CD4-positive, alpha-beta T cell (primary cell): ENCODE results near the gene DGKI. TPM values are rescaled to one million over a fixed set of nuclear protein-coding genes. Genes with fewer than 3 reads are reported as not detected.

Experiments used
- ATAC-seq: fragments of 200-7000 bp; cut with Tn5 transposase; one replicate; pipeline ENCODE4 v1.10.0; 2022; ENCODE audit warnings: mild to moderate bottlenecking; ENCODE audit not compliant: poor library complexity
- CTCF ChIA-PET: fragments of 350-600 bp; sonication (Branson Sonifier 250); formaldehyde crosslinking; loops from one replicate; lab custom pipeline; 2021; ENCODE audit warnings: antibody characterized with exemption, inconsistent platforms; lab: Charles Lee
- POLR2A ChIA-PET: fragments of 350-600 bp; sonication (Branson Sonifier 250); formaldehyde crosslinking; loops from one replicate; lab custom pipeline; 2021; ENCODE audit warnings: antibody characterized with exemption, inconsistent platforms; lab: Charles Lee
- DNase-seq, 14 experiments: peaks; one replicate each; pipeline ENCODE4 v3.0.0-alpha.2; 2013 to 2020; ENCODE audit warnings: mixed read lengths in 2 of 14
- H3K27ac ChIP-seq, 2 donors: one replicate each; pipeline versions ENCODE4 v1.5.1 to v1.7.0; 2013; ENCODE audit warnings: low read length in 2 of 2, low read depth in 1 of 2, mild to moderate bottlenecking in 1 of 2
- H3K27me3 ChIP-seq, 2 experiments: 1 replicate in 1 of 2; 2 replicates in 1 of 2; pipeline versions ENCODE4 v1.6.1 to v1.7.0; 2013; ENCODE audit warnings: low read length in 2 of 2, control low read depth in 1 of 2, mild to moderate bottlenecking in 1 of 2, moderate library complexity in 1 of 2; ENCODE audit not compliant: insufficient read depth in 2 of 2, control insufficient read depth in 1 of 2
- H3K36me3 ChIP-seq: one replicate; pipeline ENCODE4 v1.6.1; 2013; ENCODE audit warnings: low read length, control low read depth; ENCODE audit not compliant: insufficient read depth
- H3K4me1 ChIP-seq: one replicate; pipeline ENCODE4 v1.6.1; 2013; ENCODE audit warnings: low read length, control low read depth; ENCODE audit not compliant: insufficient read depth
- H3K4me3 ChIP-seq: one replicate; pipeline ENCODE4 v1.5.1; 2013; ENCODE audit warnings: mild to moderate bottlenecking, low read length, moderate library complexity
- H3K9me3 ChIP-seq, 2 experiments: 1 replicate in 1 of 2; 2 replicates in 1 of 2; pipeline versions ENCODE4 v1.6.1 to v1.7.0; 2013; ENCODE audit warnings: low read length in 2 of 2, mild to moderate bottlenecking in 2 of 2, control low read depth in 1 of 2, moderate library complexity in 1 of 2; ENCODE audit not compliant: control insufficient read depth in 1 of 2, insufficient read depth in 1 of 2
- H3K27ac Mint-ChIP-seq: one replicate; pipeline ENCODE4 v1.8.0; 2020; ENCODE audit warnings: mixed read lengths
- H3K27me3 Mint-ChIP-seq: one replicate; pipeline ENCODE4 v1.8.0; 2021; ENCODE audit warnings: mixed read lengths
- H3K36me3 Mint-ChIP-seq: one replicate; pipeline ENCODE4 v1.8.0; 2021; ENCODE audit warnings: low read depth, mixed read lengths
- H3K4me1 Mint-ChIP-seq: one replicate; pipeline ENCODE4 v1.8.0; 2021; ENCODE audit warnings: low read depth, mixed read lengths
- H3K4me3 Mint-ChIP-seq: one replicate; pipeline ENCODE4 v1.8.0; 2020; ENCODE audit warnings: mild to moderate bottlenecking, mixed read lengths
- H3K9me3 Mint-ChIP-seq: one replicate; pipeline ENCODE4 v1.8.0; 2020; ENCODE audit warnings: mixed read lengths
- CTCF ChIP-seq: fragments of 200-600 bp; IDR thresholded peaks from one replicate; pipeline ENCODE4 v1.8.0; 2022; ENCODE audit warnings: antibody characterized with exemption, mild to moderate bottlenecking
- intact Hi-C, 2 experiments: fragments of 100-400 bp; cut with DNase I in 1 of 2; cut with micrococcal nuclease in 1 of 2; formaldehyde crosslinking; loops; one replicate each; pipeline versions ENCODE4 v1.15.1 to v1.9.0; 2023 to 2025; cut with DNase I, micrococcal nuclease
- total RNA-seq, 174 experiments: library from RNA in 2 of 174; stranded (reverse) in 2 of 174; gene quantifications; one replicate each; pipeline ENCODE4 v1.2.3 and lab custom pipeline; 2021 to 2026

Gene DGKI
- total RNA-seq, 2 experiments from 2014 or later: not detected

GRCh38 chr7:137839903-137840779, 6.6 kb downstream of the DGKI start:
- CTCF ChIA-PET: no interaction called here
- H3K27ac ChIP-seq: no peak overlapping the region
- Mint-ChIP-seq H3K36me3 (no peaks in the 10 kb centered on the region), H3K4me3 (no peak overlapping the region), H3K9me3 (no peaks in the 10 kb centered on the region), H3K27me3 (peaks cover 70% of the 10 kb centered on the region), H3K27ac (no peak overlapping the region), H3K4me1 (no peaks in the 10 kb centered on the region)
- POLR2A ChIA-PET: no interaction called here
- no peak overlapping the region for H3K4me3 ChIP-seq
- peaks cover 23 to 44% of the 10 kb centered on the region in 2 experiments for H3K27me3 ChIP-seq
- no peaks in the 10 kb centered on the region for H3K4me1 ChIP-seq
- DNase-seq (no peak), ATAC-seq (no peak)
- H3K36me3 ChIP-seq: no peaks in the 10 kb centered on the region
- no peaks in the 10 kb centered on the region for H3K9me3 ChIP-seq
- intact Hi-C loops: no loop called here
- no peak for TF ChIP-seq CTCF

- H3K9me3 Mint-ChIP-seq: no peaks in the 10 kb centered on the region
- H3K36me3 Mint-ChIP-seq: no peaks in the 10 kb centered on the region
- Histone ChIP-seq H3K4me1 (no peaks in the 10 kb centered on the region), H3K27me3 (peaks cover 9 to 31% of the 10 kb centered on the region in 2 experiments), H3K27ac (no peak overlapping the region), H3K9me3 (no peaks in the 10 kb centered on the region), H3K36me3 (no peaks in the 10 kb centered on the region), H3K4me3 (no peak overlapping the region)
- peaks cover 62% of the 10 kb centered on the region for H3K27me3 Mint-ChIP-seq
- POLR2A ChIA-PET: no interaction called here
- CTCF ChIA-PET: no interaction called here
- DNase-seq (no peak), ATAC-seq (no peak)
- no peak for TF ChIP-seq CTCF
- H3K27ac Mint-ChIP-seq: no peak overlapping the region
- H3K4me1 Mint-ChIP-seq: no peaks in the 10 kb centered on the region
- intact Hi-C loops: no loop called here
- H3K4me3 Mint-ChIP-seq: no peak overlapping the region
Observed at GRCh38 chr7:137838706-137839315, 8.0 kb downstream of the DGKI start.

GRCh38 chr7:137836541-137836940, 10.2 kb downstream of the DGKI start:
- Mint-ChIP-seq H3K27ac (no peak overlapping the region), H3K4me3 (no peak overlapping the region), H3K36me3 (no peaks in the 10 kb centered on the region), H3K27me3 (peaks cover 39% of the 10 kb centered on the region), H3K4me1 (no peaks in the 10 kb centered on the region), H3K9me3 (peaks cover 5% of the 10 kb centered on the region)
- Histone ChIP-seq H3K4me3 (no peak overlapping the region), H3K27me3 (peaks cover 6 to 11% of the 10 kb centered on the region in 2 experiments), H3K9me3 (peaks cover 9% of the 10 kb centered on the region in 2 experiments), H3K4me1 (no peaks in the 10 kb centered on the region), H3K36me3 (no peaks in the 10 kb centered on the region), H3K27ac (no peak overlapping the region)
- ChIA-PET CTCF (no interaction called here), POLR2A (no interaction called here)
- no peak for TF ChIP-seq CTCF
- ATAC-seq: no peak
- intact Hi-C loops: no loop called here
- no peak for DNase-seq
